ENCODE measurements around the gene SEC22C. TPM values are rescaled to one million over a fixed set of nuclear protein-coding genes. Genes with fewer than 3 reads are reported as not detected.

The SEC22C gene
- total RNA-seq, 6 donors from 2014 or later: 36.3 to 59.7 (median 50.6) TPM

GRCh38 chr3:42531470-42531869, 50.3 kb downstream of the SEC22C start:
- DNase-seq: no peak
- Histone ChIP-seq H3K9me3 (no peaks in the 10 kb centered on the region), H3K36me3 (peaks cover 0 to 87% (median 32%) of the 10 kb centered on the region in 4 donors), H3K4me3 (no peak overlapping the region), H3K4me1 (peaks cover 40 to 61% (median 46%) of the 10 kb centered on the region in 4 donors), H3K27ac (peak overlapping the region; percentile 79 to 92 (median 86)), H3K27me3 (no peaks in the 10 kb centered on the region)
- no peak for ATAC-seq (ENCODE audit: low FRiP score in 2 of 2)
- TF ChIP-seq EP300 (IDR thresholded peaks at IDR 0.05) (no peak), POLR2AphosphoS5 (IDR thresholded peaks at IDR 0.05) (no peak), POLR2A (IDR thresholded peaks at IDR 0.05) (no peak), CTCF (IDR thresholded peaks at IDR 0.05) (no peak)
- WGBS, 2 donors: 92 to 96% methylated on average over 3 to 6 of the region's 6 CpGs

GRCh38 chr3:42530073-42530472, 51.7 kb downstream of the SEC22C start:
- H3K27ac ChIP-seq: peak overlapping the region; percentile 79 to 92 (median 86)

GRCh38 chr3:42529468-42529867, 52.3 kb downstream of the SEC22C start:
- WGBS, 2 donors: 26 to 46% methylated on average over 2 of the region's 2 CpGs
- H3K4me3 ChIP-seq: no peak overlapping the region
- DNase-seq (peak in 1 of 2 donors; percentile 49), ATAC-seq (ENCODE audit: low FRiP score in 2 of 2) (peak in 1 of 2 donors; percentile 57)
- peaks cover 55 to 71% (median 61%) of the 10 kb centered on the region in 4 donors for H3K4me1 ChIP-seq
- H3K36me3 ChIP-seq: peaks cover 3 to 87% (median 38%) of the 10 kb centered on the region in 4 donors
- TF ChIP-seq CTCF (IDR thresholded peaks at IDR 0.05) (no peak), POLR2AphosphoS5 (IDR thresholded peaks at IDR 0.05) (peak; percentile 84 to 86), POLR2A (IDR thresholded peaks at IDR 0.05) (no peak), EP300 (IDR thresholded peaks at IDR 0.05) (peak; percentile 53 to 99 (median 80))
- peak overlapping the region; percentile 79 to 92 (median 86) for H3K27ac ChIP-seq
- H3K27me3 ChIP-seq: no peaks in the 10 kb centered on the region
- no peaks in the 10 kb centered on the region for H3K9me3 ChIP-seq

More at GRCh38 chr3:42530073-42530472, 51.7 kb downstream of the SEC22C start:
- Histone ChIP-seq H3K9me3 (no peaks in the 10 kb centered on the region), H3K4me1 (peaks cover 49 to 69% (median 55%) of the 10 kb centered on the region in 4 donors), H3K36me3 (peaks cover 3 to 87% (median 40%) of the 10 kb centered on the region in 4 donors), H3K4me3 (no peak overlapping the region), H3K27me3 (no peaks in the 10 kb centered on the region)
- no peak for DNase-seq
- TF ChIP-seq POLR2AphosphoS5 (IDR thresholded peaks at IDR 0.05): no peak
- TF ChIP-seq CTCF (IDR thresholded peaks at IDR 0.05): no peak
- TF ChIP-seq EP300 (IDR thresholded peaks at IDR 0.05): no peak
- no peak for TF ChIP-seq POLR2A (IDR thresholded peaks at IDR 0.05)
- ATAC-seq (ENCODE audit: low FRiP score in 2 of 2): no peak

GRCh38 chr3:42527368-42527917, 54.3 kb downstream of the SEC22C start:
- ATAC-seq (ENCODE audit: low FRiP score in 2 of 2): peak in 1 of 2 donors; percentile 3
- no peak for DNase-seq
- Histone ChIP-seq H3K9me3 (no peaks in the 10 kb centered on the region), H3K4me3 (no peak overlapping the region), H3K4me1 (peaks cover 55 to 67% (median 64%) of the 10 kb centered on the region in 4 donors), H3K27ac (peak overlapping the region; percentile 44 to 92 (median 76)), H3K36me3 (peaks cover 4 to 81% (median 41%) of the 10 kb centered on the region in 4 donors), H3K27me3 (no peaks in the 10 kb centered on the region)
- WGBS, 2 donors: 80 to 93% methylated on average over 2 to 3 of the region's 11 CpGs
- TF ChIP-seq POLR2A (IDR thresholded peaks at IDR 0.05) (no peak), EP300 (IDR thresholded peaks at IDR 0.05) (no peak), POLR2AphosphoS5 (IDR thresholded peaks at IDR 0.05) (no peak), CTCF (IDR thresholded peaks at IDR 0.05) (no peak)
